ENCODE measurements around the gene TOMT.

- TF ChIP-seq, protein P1, sequence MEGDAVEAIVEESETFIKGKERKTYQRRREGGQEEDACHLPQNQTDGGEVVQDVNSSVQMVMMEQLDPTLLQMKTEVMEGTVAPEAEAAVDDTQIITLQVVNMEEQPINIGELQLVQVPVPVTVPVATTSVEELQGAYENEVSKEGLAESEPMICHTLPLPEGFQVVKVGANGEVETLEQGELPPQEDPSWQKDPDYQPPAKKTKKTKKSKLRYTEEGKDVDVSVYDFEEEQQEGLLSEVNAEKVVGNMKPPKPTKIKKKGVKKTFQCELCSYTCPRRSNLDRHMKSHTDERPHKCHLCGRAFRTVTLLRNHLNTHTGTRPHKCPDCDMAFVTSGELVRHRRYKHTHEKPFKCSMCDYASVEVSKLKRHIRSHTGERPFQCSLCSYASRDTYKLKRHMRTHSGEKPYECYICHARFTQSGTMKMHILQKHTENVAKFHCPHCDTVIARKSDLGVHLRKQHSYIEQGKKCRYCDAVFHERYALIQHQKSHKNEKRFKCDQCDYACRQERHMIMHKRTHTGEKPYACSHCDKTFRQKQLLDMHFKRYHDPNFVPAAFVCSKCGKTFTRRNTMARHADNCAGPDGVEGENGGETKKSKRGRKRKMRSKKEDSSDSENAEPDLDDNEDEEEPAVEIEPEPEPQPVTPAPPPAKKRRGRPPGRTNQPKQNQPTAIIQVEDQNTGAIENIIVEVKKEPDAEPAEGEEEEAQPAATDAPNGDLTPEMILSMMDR (conservative IDR thresholded peaks at IDR 0.05; ENCODE audit: low read depth, low read length) = no peak
- TF ChIP-seq EZH2phosphoT487 (IDR thresholded peaks at IDR 0.05; ENCODE audit: borderline replicate concordance, low read length) = no peak
These were observed 17.5 kb downstream of the TOMT start for GRCh38 chr11:72123117-72123653.
